ENCODE measurements around the gene CECR2. TPM values are rescaled to one million over a fixed set of nuclear protein-coding genes. Genes with fewer than 3 reads are reported as not detected.

The CECR2 gene
- total RNA-seq, 1 donor from 2014 or later, result 1.4 TPM

GRCh38 chr22:17431179-17431578 lies 61.9 kb downstream of the CECR2 start:
- TF ChIP-seq CTCF (IDR thresholded peaks at IDR 0.05), result no peak
- intact Hi-C loops (cut with DNase I), result no loop called here
- Histone ChIP-seq H3K36me3 (no peaks in the 10 kb centered on the region), H3K4me3 (no peak overlapping the region), H3K9me3 (no peaks in the 10 kb centered on the region), H3K4me1 (no peaks in the 10 kb centered on the region), H3K27ac (no peak overlapping the region), H3K27me3 (no peaks in the 10 kb centered on the region)
- DNase-seq (ENCODE audit: low spot score in 2 of 2), result no peak

- DNase-seq (ENCODE audit: low spot score in 2 of 2), result no peak
- no peaks in the 10 kb centered on the region for H3K36me3 ChIP-seq
- no peaks in the 10 kb centered on the region for H3K4me1 ChIP-seq
- no peak overlapping the region for H3K4me3 ChIP-seq
- H3K27ac ChIP-seq, result no peak overlapping the region
- no peak for TF ChIP-seq CTCF (IDR thresholded peaks at IDR 0.05)
- H3K27me3 ChIP-seq, result no peaks in the 10 kb centered on the region
- intact Hi-C loops (cut with DNase I), result no loop called here
- H3K9me3 ChIP-seq, result no peaks in the 10 kb centered on the region
Measured at GRCh38 chr22:17434856-17435255, 65.6 kb downstream of the CECR2 start.

- TF ChIP-seq CTCF (IDR thresholded peaks at IDR 0.05), result no peak
- DNase-seq (ENCODE audit: low spot score in 2 of 2), result no peak
- no peaks in the 10 kb centered on the region for H3K27me3 ChIP-seq
- no peaks in the 10 kb centered on the region for H3K4me1 ChIP-seq
- H3K36me3 ChIP-seq, result no peaks in the 10 kb centered on the region
- H3K9me3 ChIP-seq, result no peaks in the 10 kb centered on the region
- H3K27ac ChIP-seq, result no peak overlapping the region
- H3K4me3 ChIP-seq, result no peak overlapping the region
- intact Hi-C loops (cut with DNase I), result no loop called here
Measured at GRCh38 chr22:17435375-17435774, 66.1 kb downstream of the CECR2 start.

- intact Hi-C loops (cut with DNase I), result no loop called here
- no peak for DNase-seq (ENCODE audit: low spot score in 2 of 2)
- Histone ChIP-seq H3K27me3 (no peaks in the 10 kb centered on the region), H3K4me1 (no peaks in the 10 kb centered on the region), H3K36me3 (no peaks in the 10 kb centered on the region), H3K27ac (no peak overlapping the region), H3K9me3 (no peaks in the 10 kb centered on the region), H3K4me3 (no peak overlapping the region)
- no peak for TF ChIP-seq CTCF (IDR thresholded peaks at IDR 0.05)
Measured at GRCh38 chr22:17436382-17436980, 67.2 kb downstream of the CECR2 start.

- H3K36me3 ChIP-seq, result no peaks in the 10 kb centered on the region
- intact Hi-C loops (cut with DNase I), result no loop called here
- no peak for DNase-seq (ENCODE audit: low spot score in 2 of 2)
- no peak for TF ChIP-seq CTCF (IDR thresholded peaks at IDR 0.05)
- no peak overlapping the region for H3K27ac ChIP-seq
- H3K9me3 ChIP-seq, result no peaks in the 10 kb centered on the region
- no peak overlapping the region for H3K4me3 ChIP-seq
- H3K27me3 ChIP-seq, result no peaks in the 10 kb centered on the region
- no peaks in the 10 kb centered on the region for H3K4me1 ChIP-seq
Measured at GRCh38 chr22:17436981-17437412, 67.7 kb downstream of the CECR2 start.

GRCh38 chr22:17438026-17438425 lies 68.8 kb downstream of the CECR2 start:
- Histone ChIP-seq H3K4me3 (no peak overlapping the region), H3K27ac (no peak overlapping the region), H3K27me3 (no peaks in the 10 kb centered on the region), H3K4me1 (no peaks in the 10 kb centered on the region), H3K9me3 (no peaks in the 10 kb centered on the region), H3K36me3 (no peaks in the 10 kb centered on the region)
- intact Hi-C loops (cut with DNase I), result no loop called here
- no peak for TF ChIP-seq CTCF (IDR thresholded peaks at IDR 0.05)
- DNase-seq (ENCODE audit: low spot score in 2 of 2), result no peak

Measured in ascending aorta (tissue), 2 donors.